ENCODE results near the gene VBP1.
A peak's percentile ranks its signal among the peaks of the same experiment; 100 is the strongest.

The VBP1 gene

GRCh38 chrX:155216179-155216939, at the start of gene VBP1:
Gene VBP1, plus strand, starts transcription at chrX:155216460. Its CDS starts 23 bp downstream, at chrX:155216483.
- Histone ChIP-seq H3K27me3 (ENCODE audit: control insufficient read depth, low read length) (no peaks in the 10 kb centered on the region), H3K9me3 (ENCODE audit: control insufficient read depth, insufficient read depth, low read length) (no peaks in the 10 kb centered on the region), H3K9me2 (replicated peaks; ENCODE audit: control insufficient read depth, low read length) (no peaks in the 10 kb centered on the region), H3K4me1 (ENCODE audit: control insufficient read depth, low read length) (peaks cover 22% of the 10 kb centered on the region), H3K27ac (ENCODE audit: low read depth, low read length) (peak within 1 kb of the TSS; percentile 44), H4K20me1 (ENCODE audit: control insufficient read depth, insufficient read depth, low read depth, low read length) (no peaks in the 10 kb centered on the region), H3K4me3 (ENCODE audit: low read length) (peak within 1 kb of the TSS; percentile 93), H3F3A (ENCODE audit: control insufficient read depth, insufficient read depth) (no peaks in the 10 kb centered on the region), H3K4me2 (ENCODE audit: low read length) (peak within 1 kb of the TSS; percentile 65), H3K79me2 (ENCODE audit: control insufficient read depth, low read length) (peaks cover 47% of the 10 kb centered on the region), H3K36me3 (ENCODE audit: control insufficient read depth, low read length) (peaks cover 15% of the 10 kb centered on the region)
- TF ChIP-seq CTCF (IDR thresholded peaks at IDR 0.05; ENCODE audit: low read depth, low read length, poor library complexity, severe bottlenecking) (peak; percentile 59), EZH2phosphoT487 (IDR thresholded peaks at IDR 0.05; ENCODE audit: borderline replicate concordance, low read length) (no peak)

GRCh38 chrX:155169881-155170280, 46.4 kb upstream of the VBP1 start:
- Histone ChIP-seq H3F3A (ENCODE audit: control insufficient read depth, insufficient read depth) (no peaks in the 10 kb centered on the region), H3K9me2 (replicated peaks; ENCODE audit: control insufficient read depth, low read length) (no peaks in the 10 kb centered on the region), H3K79me2 (ENCODE audit: control insufficient read depth, low read length) (no peaks in the 10 kb centered on the region), H3K36me3 (ENCODE audit: control insufficient read depth, low read length) (no peaks in the 10 kb centered on the region), H3K27ac (ENCODE audit: low read depth, low read length) (no peak overlapping the region), H3K9me3 (ENCODE audit: control insufficient read depth, insufficient read depth, low read length) (no peaks in the 10 kb centered on the region), H4K20me1 (ENCODE audit: control insufficient read depth, insufficient read depth, low read depth, low read length) (no peaks in the 10 kb centered on the region), H3K27me3 (ENCODE audit: control insufficient read depth, low read length) (no peaks in the 10 kb centered on the region), H3K4me3 (ENCODE audit: low read length) (no peak overlapping the region), H3K4me2 (ENCODE audit: low read length) (no peak overlapping the region), H3K4me1 (ENCODE audit: control insufficient read depth, low read length) (no peaks in the 10 kb centered on the region)
- TF ChIP-seq CTCF (IDR thresholded peaks at IDR 0.05; ENCODE audit: low read depth, low read length, poor library complexity, severe bottlenecking) = no peak
- TF ChIP-seq EZH2phosphoT487 (IDR thresholded peaks at IDR 0.05; ENCODE audit: borderline replicate concordance, low read length) = no peak

DNA sequence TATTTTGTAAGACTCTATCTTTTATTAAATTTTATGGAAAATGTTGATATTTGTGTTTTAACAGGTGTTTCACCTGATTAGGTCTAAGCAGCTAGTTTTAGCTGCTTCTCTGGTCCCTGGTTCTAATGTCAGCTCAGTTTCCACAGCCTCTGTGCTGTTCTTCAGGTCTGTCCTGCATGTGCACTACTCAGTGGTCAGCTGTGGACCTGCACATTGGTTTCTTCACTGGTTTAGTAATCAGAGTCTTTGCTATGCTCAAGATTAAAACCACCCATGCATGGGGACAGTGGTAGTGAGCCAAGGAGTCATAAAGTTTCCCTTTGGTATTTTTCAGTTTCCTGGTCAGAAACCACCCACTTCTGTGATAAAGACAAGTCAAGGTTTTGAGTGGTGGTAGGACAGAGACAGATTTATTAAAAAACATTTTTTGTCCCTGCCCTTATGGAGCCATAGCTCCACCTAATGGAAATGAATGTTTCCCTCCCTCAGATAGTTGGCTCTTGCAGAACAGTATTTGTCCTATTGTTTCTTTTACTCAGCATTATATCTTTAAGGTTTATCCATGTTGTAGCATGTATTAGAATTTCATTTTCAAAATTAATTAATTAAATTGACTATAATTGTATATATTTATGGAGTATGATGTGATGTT, 36.8 kb upstream of the VBP1 start:
- Histone ChIP-seq H3K9me3 (ENCODE audit: control insufficient read depth, insufficient read depth, low read length) (no peaks in the 10 kb centered on the region), H3K4me1 (ENCODE audit: control insufficient read depth, low read length) (no peaks in the 10 kb centered on the region), H3K4me3 (ENCODE audit: low read length) (no peak overlapping the region), H3K9me2 (replicated peaks; ENCODE audit: control insufficient read depth, low read length) (no peaks in the 10 kb centered on the region), H3K79me2 (ENCODE audit: control insufficient read depth, low read length) (no peaks in the 10 kb centered on the region), H4K20me1 (ENCODE audit: control insufficient read depth, insufficient read depth, low read depth, low read length) (no peaks in the 10 kb centered on the region), H3F3A (ENCODE audit: control insufficient read depth, insufficient read depth) (no peaks in the 10 kb centered on the region), H3K4me2 (ENCODE audit: low read length) (no peak overlapping the region), H3K27ac (ENCODE audit: low read depth, low read length) (no peak overlapping the region), H3K36me3 (ENCODE audit: control insufficient read depth, low read length) (no peaks in the 10 kb centered on the region), H3K27me3 (ENCODE audit: control insufficient read depth, low read length) (no peaks in the 10 kb centered on the region)
- TF ChIP-seq CTCF (IDR thresholded peaks at IDR 0.05; ENCODE audit: low read depth, low read length, poor library complexity, severe bottlenecking) = no peak
- TF ChIP-seq EZH2phosphoT487 (IDR thresholded peaks at IDR 0.05; ENCODE audit: borderline replicate concordance, low read length) = no peak

Measured in DOHH2 (cell line).